Sciatic nerve (tissue), 2 donors: Measurements from ENCODE around the gene SLC27A3. TPM values are rescaled to one million over a fixed set of nuclear protein-coding genes. Genes with fewer than 3 reads are reported as not detected.
"Not testable (repeated sequence)": the region's sequence is repeated elsewhere in the genome, so short reads cannot be mapped to it uniquely, and the experiment has no call there.

Experiments
- ATAC-seq: fragments of 200-7000 bp; cut with Tn5 transposase; one replicate; pipeline ENCODE4 v1.9.1; 2020; ENCODE audit warnings: mild to moderate bottlenecking, moderate library complexity
- DNase-seq: peaks from one replicate; pipeline ENCODE4 v3.0.0-alpha.2; 2020; ENCODE audit warnings: low spot score
- intact Hi-C: fragments of 100-400 bp; cut with DNase I; formaldehyde crosslinking; loops from one replicate; pipeline ENCODE4 v1.14.2; 2022
- total RNA-seq: library from RNA; stranded (reverse); fragmentation: NEBNext Ultra II Directional; extraction: Animal tissue kit (Norgen Biotek cat#: 25700); gene quantifications from one replicate; pipeline ENCODE4 v1.2.1, GENCODE V29; 2021
- donor health status: DM: no; HTN: no; CAD: no.
- donor health status: DM: no; HTN: no; CAD: no.

The SLC27A3 gene
- total RNA-seq, 1 donor from 2014 or later, result 38.0 TPM

- ATAC-seq (no peak), DNase-seq (no peak)
Observed at GRCh38 chr1:153777648-153778047, 2.4 kb downstream of the SLC27A3 start.

GRCh38 chr1:153778051-153778823 is 3.0 kb downstream of the SLC27A3 start:
- ATAC-seq (no peak), DNase-seq (no peak)
- intact Hi-C loops, result no loop called here

More at GRCh38 chr1:153777648-153778047, 2.4 kb downstream of the SLC27A3 start:
- intact Hi-C loops, result no loop called here

- intact Hi-C loops, result no loop called here
- ATAC-seq, result no peak
- DNase-seq, result no peak
Observed at GRCh38 chr1:153778824-153779519, 3.8 kb downstream of the SLC27A3 start.

- intact Hi-C loops, result no loop called here
- ATAC-seq (no peak), DNase-seq (no peak)
Observed at GRCh38 chr1:153779781-153780541, 4.8 kb downstream of the SLC27A3 start.

GRCh38 chr1:153780551-153780950 is 5.3 kb downstream of the SLC27A3 start:
- no peak for DNase-seq
- intact Hi-C loops, result no loop called here
- no peak for ATAC-seq

GRCh38 chr1:153782648-153783047 is 7.4 kb downstream of the SLC27A3 start:
- intact Hi-C loops, DNase-seq, ATAC-seq: not testable (repeated sequence)

- DNase-seq, result peak; percentile 95
- intact Hi-C loops, result no loop called here
- peak; percentile 98 for ATAC-seq
Observed at GRCh38 chr1:153783233-153784190, 8.3 kb downstream of the SLC27A3 start.

GRCh38 chr1:153786038-153786790 is 11.0 kb downstream of the SLC27A3 start:
- ATAC-seq, result no peak
- DNase-seq, result no peak
- intact Hi-C loops, result no loop called here

GRCh38 chr1:153789478-153790034 is 14.3 kb downstream of the SLC27A3 start:
- no peak for DNase-seq
- intact Hi-C loops, result loop anchor here (5.0 kb wide), 1 partner anchor 193 kb away; no protein-coding TSS in a partner anchor
- ATAC-seq, result no peak

GRCh38 chr1:153790313-153790965 is 15.2 kb downstream of the SLC27A3 start:
- ATAC-seq (peak; percentile 95), DNase-seq (peak; percentile 84)
- intact Hi-C loops, result loop anchor here (5.0 kb wide), 1 partner anchor 192 kb away; no protein-coding TSS in a partner anchor

GRCh38 chr1:153790966-153791647 is 15.9 kb downstream of the SLC27A3 start:
- DNase-seq (peak; percentile 62), ATAC-seq (peak; percentile 62)
- intact Hi-C loops, result loop anchor here (5.0 kb wide), 1 partner anchor 191 kb away; no protein-coding TSS in a partner anchor

- intact Hi-C loops, result loop anchor here (5.0 kb wide), 1 partner anchor 191 kb away; no protein-coding TSS in a partner anchor
- no peak for ATAC-seq
- peak; percentile 60 for DNase-seq
Observed at GRCh38 chr1:153791648-153792253, 16.5 kb downstream of the SLC27A3 start.

- intact Hi-C loops, result loop anchor here (5.0 kb wide), 1 partner anchor 190 kb away; no protein-coding TSS in a partner anchor
- no peak for ATAC-seq
- DNase-seq, result peak; percentile 51
Observed at GRCh38 chr1:153792631-153793041, 17.4 kb downstream of the SLC27A3 start.

- DNase-seq (peak; percentile 45), ATAC-seq (no peak)
- intact Hi-C loops, result loop anchor here (5.0 kb wide), 1 partner anchor 189 kb away; no protein-coding TSS in a partner anchor
Observed at GRCh38 chr1:153793261-153793972, 18.2 kb downstream of the SLC27A3 start.
